BJ (cell line): ENCODE measurements around the gene ABI1. TPM values are rescaled to one million over a fixed set of nuclear protein-coding genes. Genes with fewer than 3 reads are reported as not detected.

Experiments
- CTCF ChIA-PET: fragments of 350-600 bp; formaldehyde crosslinking; extraction: SDS; loops from one replicate; lab custom pipeline; 2021; ENCODE audit warnings: antibody characterized with exemption, inconsistent platforms; lab: Yijun Ruan, JAX
- POLR2A ChIA-PET: fragments of 300-600 bp; sonication (Branson Sonifier 250); formaldehyde crosslinking; extraction: SDS; loops from one replicate; lab custom pipeline; 2021; ENCODE audit warnings: antibody characterized with exemption; lab: Charles Lee
- DNase-seq: peaks from one replicate; pipeline ENCODE4 v3.0.0-alpha.2; 2011; ENCODE audit warnings: low read depth
- H3K27me3 ChIP-seq: 2 replicates; pipeline ENCODE4 v1.6.0; 2011; ENCODE audit warnings: low read length; ENCODE audit not compliant: control insufficient read depth, insufficient read depth
- H3K36me3 ChIP-seq: 2 replicates; pipeline ENCODE4 v1.5.1; 2011; ENCODE audit warnings: low read length; ENCODE audit not compliant: control insufficient read depth, insufficient read depth
- H3K4me3 ChIP-seq: 2 replicates; pipeline ENCODE4 v1.5.1; 2011; ENCODE audit warnings: low read depth, mild to moderate bottlenecking, control low read depth, low read length
- CTCF ChIP-seq: IDR thresholded peaks from 2 replicates; pipeline ENCODE4 v1.5.1; 2011; ENCODE audit warnings: low read depth, mild to moderate bottlenecking, control low read depth, inconsistent platforms, low read length, moderate library complexity; ENCODE audit not compliant: insufficient read depth
- polyA plus RNA-seq: library from polyadenylated mRNA; depleted of rRNA; stranded (reverse); fragments of >200 nt; gene quantifications from 2 replicates; pipeline ENCODE4 v1.2.3, GENCODE V29; 2011

The ABI1 gene
- polyA plus RNA-seq, 1 experiment = 67.0 TPM

GRCh38 chr10:26831936-26832335, 28.8 kb downstream of the ABI1 start:
- TF ChIP-seq CTCF = no peak
- DNase-seq = no peak
- ChIA-PET POLR2A (no interaction called here), CTCF (interaction anchor here (0.6 to 1.0 kb wide), 2 partner anchors 27 to 33 kb away, joined by 3 read pairs; no protein-coding TSS in a partner anchor)
- Histone ChIP-seq H3K27me3 (no peaks in the 10 kb centered on the region), H3K4me3 (no peak overlapping the region), H3K36me3 (no peaks in the 10 kb centered on the region)

GRCh38 chr10:26829810-26830515, 30.8 kb downstream of the ABI1 start:
- ChIA-PET POLR2A (no interaction called here), CTCF (no interaction called here)
- TF ChIP-seq CTCF = no peak
- Histone ChIP-seq H3K36me3 (no peaks in the 10 kb centered on the region), H3K27me3 (no peaks in the 10 kb centered on the region), H3K4me3 (no peak overlapping the region)
- no peak for DNase-seq

- H3K4me3 ChIP-seq = no peak overlapping the region
- ChIA-PET POLR2A (no interaction called here), CTCF (interaction anchor here (0.6 to 1.0 kb wide), 2 partner anchors 9 to 1379 kb away, joined by 3 to 6 read pairs; no protein-coding TSS in a partner anchor)
- no peak for DNase-seq
- no peaks in the 10 kb centered on the region for H3K36me3 ChIP-seq
- no peak for TF ChIP-seq CTCF
- no peaks in the 10 kb centered on the region for H3K27me3 ChIP-seq
Measured at GRCh38 chr10:26824015-26824690, 36.6 kb downstream of the ABI1 start.

- H3K4me3 ChIP-seq = no peak overlapping the region
- ChIA-PET POLR2A (no interaction called here), CTCF (interaction anchor here (1.0 kb wide), 1 partner anchor 46 kb away, joined by 4 read pairs; no protein-coding TSS in a partner anchor)
- no peaks in the 10 kb centered on the region for H3K36me3 ChIP-seq
- no peaks in the 10 kb centered on the region for H3K27me3 ChIP-seq
- no peak for DNase-seq
- TF ChIP-seq CTCF = no peak
Measured at GRCh38 chr10:26821699-26822570, 38.8 kb downstream of the ABI1 start.
